Measurements from ENCODE around the gene ATP8B4.

GRCh38 chr15:49809894-49810609, 309.0 kb downstream of the ATP8B4 start:
- TF ChIP-seq CTCF (IDR thresholded peaks at IDR 0.05; ENCODE audit: low read depth, low read length) (no peak), POLR2A (IDR thresholded peaks at IDR 0.05; ENCODE audit: extremely low read depth, insufficient read length) (no peak)

Data from NB4 (cell line).